ENCODE results near the gene MACROD2.

MACROD2 gene

DNA sequence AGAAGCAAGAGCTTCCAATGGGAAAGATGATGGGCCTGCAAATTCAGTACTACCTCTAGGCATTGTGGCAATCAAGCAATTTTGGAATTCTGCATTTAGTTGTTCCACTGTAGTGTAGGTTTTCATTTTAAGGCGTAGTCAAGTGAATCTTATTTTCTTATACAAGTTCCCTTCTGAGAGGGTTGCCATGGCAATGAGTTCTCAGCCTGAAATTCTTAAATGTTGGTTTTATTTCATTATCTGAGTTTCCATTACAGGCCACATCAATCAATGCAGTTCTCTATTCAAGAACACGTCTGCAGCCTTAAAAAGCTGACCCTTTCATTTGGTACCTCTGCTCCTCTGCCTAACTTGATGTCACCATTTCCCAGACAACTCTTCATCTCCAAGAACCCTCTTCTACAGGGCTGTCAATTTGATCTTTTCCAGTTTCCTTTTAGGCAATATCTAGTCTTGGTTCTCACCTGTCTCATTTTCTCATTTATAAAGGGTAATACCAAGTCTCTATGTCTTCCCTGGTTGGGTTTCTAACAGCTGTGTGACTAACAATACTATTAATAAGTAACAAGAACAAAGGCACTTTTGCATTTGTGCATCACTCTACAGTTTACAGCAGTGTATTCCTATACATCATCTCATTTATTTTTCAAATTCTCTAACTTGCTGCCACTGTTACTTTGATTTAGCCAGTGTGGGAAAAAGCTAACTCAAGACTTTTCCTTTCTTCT lies 1240.3 kb downstream of the MACROD2 start:
- TF ChIP-seq CTCF (conservative IDR thresholded peaks at IDR 0.05; ENCODE audit: low read length): no peak
- no peak overlapping the region for H3K4me3 ChIP-seq (ENCODE audit: low read length)
- DNase-seq (ENCODE audit: low read depth): no peak

DNA sequence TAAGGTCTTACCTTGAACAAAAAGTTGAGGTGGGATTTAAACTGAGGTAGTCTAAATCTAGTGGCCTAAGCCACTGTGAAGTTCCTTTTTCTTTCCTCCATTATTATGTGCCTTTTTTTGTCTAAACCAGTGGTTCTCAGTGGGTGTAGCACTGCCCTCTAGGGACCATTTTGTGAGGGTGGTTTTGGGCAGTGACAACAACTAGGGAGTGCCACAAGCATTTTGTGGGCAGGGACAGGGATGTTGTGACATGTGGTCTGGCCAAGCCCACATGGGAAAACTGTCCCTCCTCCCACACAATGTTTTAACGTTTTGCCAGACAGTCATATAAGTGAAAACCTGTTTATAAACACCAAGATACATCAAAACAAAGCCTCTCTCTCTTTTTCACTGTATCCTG lies 1241.5 kb downstream of the MACROD2 start:
- peak; percentile 59 for DNase-seq (ENCODE audit: low read depth)

DNA sequence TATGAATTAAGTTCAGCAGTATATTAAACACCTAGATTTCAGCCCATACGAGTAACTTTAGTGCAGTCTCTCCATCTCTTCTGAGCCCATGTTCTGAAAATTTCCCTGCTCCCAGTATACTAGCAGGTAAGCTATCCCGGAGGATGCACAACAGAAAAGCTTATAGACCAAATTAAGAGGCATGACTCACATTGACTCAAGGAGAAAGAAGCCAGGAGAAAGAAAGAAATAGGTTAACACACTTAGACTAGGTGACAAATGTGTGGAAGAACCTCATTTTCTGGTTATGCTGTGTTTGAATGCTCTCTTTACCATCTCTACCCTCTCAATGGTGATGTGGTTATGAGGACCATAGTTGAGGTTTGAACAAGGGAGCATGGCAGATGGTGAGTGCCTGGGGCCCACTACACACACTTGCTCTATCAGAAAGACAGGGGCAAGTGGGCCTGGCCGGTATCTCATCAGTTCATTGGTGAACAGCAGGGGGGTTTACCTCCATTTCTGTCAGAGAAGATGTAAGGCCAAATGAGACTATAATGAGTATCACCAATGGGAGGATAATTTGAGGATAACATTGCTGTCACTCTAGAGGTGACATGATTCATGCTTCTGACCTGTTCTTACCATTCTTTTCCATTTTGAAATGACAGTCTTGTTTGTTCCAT lies 1244.4 kb downstream of the MACROD2 start:
- H3K4me3 ChIP-seq (ENCODE audit: low read length): no peak overlapping the region
- no peak for TF ChIP-seq CTCF (conservative IDR thresholded peaks at IDR 0.05; ENCODE audit: low read length)
- no peak for DNase-seq (ENCODE audit: low read depth)

More for the DNA sequence above, 1241.5 kb downstream of the MACROD2 start:
- TF ChIP-seq CTCF (conservative IDR thresholded peaks at IDR 0.05; ENCODE audit: low read length): peak; percentile 66
- H3K4me3 ChIP-seq (ENCODE audit: low read length): no peak overlapping the region

- no peak overlapping the region for H3K4me3 ChIP-seq (ENCODE audit: low read length)
- peak; percentile 17 for DNase-seq (ENCODE audit: low read depth)
- TF ChIP-seq CTCF (conservative IDR thresholded peaks at IDR 0.05; ENCODE audit: low read length): no peak
These were observed 1245.5 kb downstream of the MACROD2 start for GRCh38 chr20:15240801-15241200.

DNA sequence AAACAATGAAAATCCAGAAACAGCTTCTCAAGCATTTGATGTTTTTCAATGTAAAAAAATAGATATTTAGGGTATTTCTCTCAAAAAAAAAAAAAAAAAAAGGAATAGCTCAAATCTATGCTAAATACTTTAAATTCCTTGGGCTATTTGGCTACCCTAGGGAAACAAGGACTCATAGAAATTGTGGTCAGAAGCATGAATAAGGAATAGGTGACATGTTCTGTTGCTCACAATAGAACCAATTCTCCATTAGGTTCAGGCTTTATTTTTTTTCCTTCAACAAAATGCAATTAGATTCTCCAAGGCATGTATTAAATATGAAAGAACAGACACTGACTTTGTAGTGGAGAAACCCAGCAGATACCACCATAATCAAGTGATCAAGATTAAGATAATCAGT lies 1246.4 kb downstream of the MACROD2 start:
- TF ChIP-seq CTCF (conservative IDR thresholded peaks at IDR 0.05; ENCODE audit: low read length): no peak
- H3K4me3 ChIP-seq (ENCODE audit: low read length): no peak overlapping the region
- peak; percentile 36 for DNase-seq (ENCODE audit: low read depth)

- H3K4me3 ChIP-seq (ENCODE audit: low read length): no peak overlapping the region
- no peak for DNase-seq (ENCODE audit: low read depth)
- TF ChIP-seq CTCF (conservative IDR thresholded peaks at IDR 0.05; ENCODE audit: low read length): no peak
These were observed 1247.5 kb downstream of the MACROD2 start for GRCh38 chr20:15242773-15243172.

DNA sequence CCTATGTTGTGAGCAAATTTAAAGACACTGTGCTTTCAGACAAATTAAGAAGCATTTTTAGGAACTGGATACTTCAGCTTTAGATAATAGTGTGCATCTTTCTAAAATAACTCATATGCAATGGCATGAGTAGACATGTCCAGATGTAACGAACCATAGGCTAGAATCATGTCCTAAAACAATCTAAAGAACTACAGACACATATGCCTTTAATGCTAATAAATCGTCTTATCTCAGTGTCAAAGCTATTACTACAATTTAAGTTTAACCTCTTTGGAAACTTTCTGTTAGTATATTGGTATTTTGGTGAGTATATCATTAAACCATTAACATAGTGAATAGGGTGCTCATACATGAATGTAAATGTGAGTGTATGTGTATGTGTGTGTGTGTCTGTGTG lies 1250.6 kb downstream of the MACROD2 start:
- TF ChIP-seq CTCF (conservative IDR thresholded peaks at IDR 0.05; ENCODE audit: low read length): no peak

More for the DNA sequence above, 1250.6 kb downstream of the MACROD2 start:
- DNase-seq (ENCODE audit: low read depth): no peak
- H3K4me3 ChIP-seq (ENCODE audit: low read length): no peak overlapping the region
